HG03139 (cell line): ENCODE results near the gene KCNJ11.
"Not testable (repeated sequence)": the region's sequence is repeated elsewhere in the genome, so short reads cannot be mapped to it uniquely, and the experiment has no call there.

Experiments used
- ATAC-seq: cut with Tn5 transposase; IDR thresholded peaks from one replicate; pipeline ENCODE4 v1.9.1; 2021; ENCODE audit not compliant: unreplicated experiment

Gene KCNJ11

DNA sequence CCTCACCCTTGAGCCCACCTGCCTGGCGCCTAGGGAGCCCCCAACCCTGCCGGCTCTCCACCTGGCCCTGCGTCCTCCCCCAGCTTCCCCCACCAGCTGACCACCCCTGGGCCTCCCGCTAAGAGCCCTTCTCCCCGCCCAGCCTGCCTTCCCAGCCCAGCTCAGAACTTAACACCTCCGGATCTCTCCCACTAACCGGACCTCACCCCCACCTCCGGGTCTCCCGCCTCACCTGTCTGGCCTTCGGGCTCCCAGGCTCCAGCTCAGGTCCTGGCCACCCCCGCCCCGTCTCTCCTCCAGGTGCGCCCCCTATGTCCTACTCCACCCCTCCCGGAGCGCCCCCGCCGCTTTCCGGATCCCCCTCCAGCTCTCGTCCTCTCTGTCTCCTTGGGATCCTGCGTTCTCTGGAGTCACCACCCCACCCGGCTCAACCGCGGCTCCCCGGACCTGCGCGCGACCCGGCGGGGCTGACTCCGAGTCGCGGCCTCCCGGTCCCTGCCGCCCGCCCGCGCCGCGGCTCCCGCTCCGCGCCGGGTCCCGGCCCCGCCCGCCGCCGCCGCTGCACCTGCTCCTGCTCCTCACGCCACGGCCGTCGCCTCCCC is at the start of gene KCNJ11:
KCNJ11 (minus strand) TSS at position 51 of the 602 bp plus-strand sequence. CDS start 568 bp downstream, outside the sequence.
- peak; percentile 36 for ATAC-seq

DNA sequence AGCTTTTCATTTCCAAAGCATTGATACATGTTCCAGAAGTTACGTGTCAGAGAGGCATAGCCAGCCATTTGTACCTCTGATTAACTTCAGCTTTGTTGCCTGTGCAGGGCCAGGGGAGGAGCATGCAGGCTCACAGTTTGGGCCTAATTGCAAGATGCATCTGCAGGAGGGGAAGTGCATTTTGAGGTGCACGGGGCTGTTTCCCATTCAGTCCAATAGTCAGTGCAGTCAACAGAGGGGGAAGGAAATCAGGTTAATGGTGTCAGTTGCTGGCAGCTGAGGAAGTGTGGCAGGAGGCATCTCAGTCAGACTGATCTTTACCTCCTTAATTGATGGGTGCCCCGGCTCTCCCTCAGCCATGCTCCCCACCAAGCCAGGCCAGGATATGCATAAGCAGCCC is 48.9 kb upstream of the KCNJ11 start:
- ATAC-seq = no peak

DNA sequence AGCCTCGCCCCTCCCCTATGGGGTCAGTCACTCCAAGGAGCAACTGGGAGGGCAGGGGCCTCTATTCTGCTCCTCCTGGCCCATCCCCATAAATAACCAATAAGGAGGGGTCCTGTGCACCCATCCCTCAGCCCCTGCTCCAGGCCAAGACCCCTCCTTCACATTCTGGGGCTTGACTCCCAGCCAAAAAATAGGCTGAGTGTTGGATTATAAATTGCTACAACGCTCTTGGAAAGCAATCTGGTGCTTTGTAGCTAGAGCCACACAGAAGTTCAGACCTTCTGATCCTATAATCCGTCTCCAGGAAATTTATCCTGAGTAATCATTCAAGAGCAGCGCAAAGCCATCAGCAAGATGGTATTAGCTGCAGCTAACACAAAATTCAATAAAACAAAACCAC is 45.6 kb upstream of the KCNJ11 start:
- no peak for ATAC-seq

DNA sequence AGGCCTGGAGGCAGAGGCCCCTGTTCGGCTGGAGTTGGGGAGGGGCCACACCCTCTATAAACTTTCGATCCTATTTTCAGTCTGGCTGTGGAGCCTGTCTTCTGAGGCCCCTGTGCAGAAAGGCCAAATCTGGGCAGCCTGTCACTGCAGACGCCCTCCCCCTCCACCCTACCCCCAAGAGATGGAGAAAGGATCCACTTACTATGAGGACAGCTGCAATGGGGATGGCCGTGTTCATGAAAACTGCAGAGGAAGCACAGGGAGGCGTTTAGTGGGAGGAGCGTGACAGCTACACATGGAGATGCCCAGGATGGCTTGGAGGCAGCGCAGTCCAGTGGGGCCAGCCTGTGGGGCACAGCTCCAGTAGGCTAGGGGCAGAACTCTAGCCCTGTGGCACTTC is 43.5 kb upstream of the KCNJ11 start:
- ATAC-seq = no peak

DNA sequence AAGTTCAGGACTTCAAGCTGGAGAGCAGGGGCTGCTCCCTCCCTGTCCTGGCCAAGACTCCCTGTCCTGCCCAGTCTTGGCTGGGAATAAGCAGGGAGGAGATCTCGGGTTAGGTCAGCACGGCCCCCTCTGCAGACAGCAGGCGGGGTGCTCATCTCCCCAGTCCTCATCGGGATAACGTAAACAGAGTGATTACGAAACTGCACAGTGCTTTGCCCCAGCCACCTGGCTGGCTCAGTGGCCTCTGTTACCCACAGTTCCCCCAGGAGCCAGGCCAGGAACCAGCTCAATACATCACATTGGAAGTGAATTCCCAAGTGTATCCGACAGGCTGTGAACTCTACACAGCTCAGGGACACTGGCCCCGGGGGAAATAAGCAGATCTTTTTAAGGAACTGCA is 42.7 kb upstream of the KCNJ11 start:
- no peak for ATAC-seq

- ATAC-seq = no peak
These were observed 42.2 kb upstream of the KCNJ11 start for GRCh38 chr11:17430616-17431015.

GRCh38 chr11:17428925-17429324 is 40.5 kb upstream of the KCNJ11 start:
- ATAC-seq = no peak

- no peak for ATAC-seq
These were observed 39.8 kb upstream of the KCNJ11 start for GRCh38 chr11:17428261-17428660.

DNA sequence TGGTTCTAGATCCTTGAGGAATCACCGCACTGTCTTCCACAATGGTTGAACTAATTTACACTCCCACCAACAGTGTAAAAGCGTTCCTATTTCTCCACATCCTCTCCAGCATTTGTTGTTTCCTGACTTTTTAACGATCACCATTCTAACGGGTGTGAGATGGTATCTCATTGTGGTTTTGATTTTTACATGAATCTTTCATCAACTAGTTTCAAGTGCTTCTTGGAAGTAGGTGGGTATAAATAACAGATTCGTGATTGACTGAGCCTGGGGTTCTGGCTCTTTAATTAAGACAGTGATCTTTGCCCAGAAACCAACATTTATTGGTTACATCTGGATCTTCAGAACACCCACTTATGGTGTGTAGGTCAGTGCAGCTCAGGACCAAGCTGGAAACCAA is 37.8 kb upstream of the KCNJ11 start:
- not testable (repeated sequence) for ATAC-seq

- ATAC-seq = no peak
These were observed 35.3 kb upstream of the KCNJ11 start for GRCh38 chr11:17423533-17424310.

- ATAC-seq = no peak
These were observed 33.3 kb upstream of the KCNJ11 start for GRCh38 chr11:17421781-17422180.

DNA sequence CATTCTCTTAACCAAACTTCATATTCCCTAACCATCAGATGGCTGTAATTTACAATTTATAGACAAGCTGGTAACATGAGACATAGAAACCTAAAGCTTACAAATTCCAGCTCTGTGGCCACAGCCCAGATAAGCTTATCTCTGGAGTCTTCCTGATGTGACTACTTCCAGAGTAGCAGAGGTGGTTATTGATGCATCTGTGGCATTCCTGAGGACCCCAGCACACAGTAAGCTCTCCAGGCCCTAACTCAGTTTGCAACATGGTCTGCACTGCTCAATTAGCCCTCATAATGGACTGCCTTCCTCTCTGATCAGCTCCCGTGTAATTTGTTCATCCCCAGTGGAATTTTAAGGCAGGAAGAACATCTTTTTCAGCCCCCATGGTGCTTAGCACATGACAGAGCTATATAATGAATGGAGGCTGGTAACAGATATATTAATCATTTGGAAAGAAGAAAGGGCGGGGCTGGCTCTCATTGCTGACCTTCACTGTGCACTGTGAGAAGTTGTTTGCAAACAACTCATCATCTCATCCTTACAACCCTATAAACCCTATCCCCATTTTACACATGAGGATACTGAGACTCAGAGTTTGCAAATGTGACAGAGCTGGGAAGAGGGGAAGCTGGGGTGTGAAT is 30.1 kb upstream of the KCNJ11 start:
- no peak for ATAC-seq

DNA sequence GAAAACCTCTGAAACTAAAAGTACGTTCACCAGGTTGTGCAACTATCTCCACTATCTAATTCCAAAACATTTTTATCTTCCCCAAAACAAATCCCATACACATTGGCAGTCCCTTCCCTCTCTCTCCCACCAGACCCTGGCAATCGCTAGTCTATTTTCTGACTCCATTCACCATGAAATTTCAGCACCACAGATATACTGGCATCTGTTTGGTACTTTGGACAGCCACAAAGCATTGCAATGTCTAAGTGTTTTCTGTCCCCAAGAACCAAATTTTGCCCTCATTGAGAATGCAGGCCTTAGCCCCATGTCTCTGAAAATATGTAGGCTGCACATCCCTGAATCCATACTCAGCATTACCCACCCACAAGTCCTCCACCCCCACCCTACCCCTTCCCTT is 28.0 kb upstream of the KCNJ11 start:
- ATAC-seq = no peak

DNA sequence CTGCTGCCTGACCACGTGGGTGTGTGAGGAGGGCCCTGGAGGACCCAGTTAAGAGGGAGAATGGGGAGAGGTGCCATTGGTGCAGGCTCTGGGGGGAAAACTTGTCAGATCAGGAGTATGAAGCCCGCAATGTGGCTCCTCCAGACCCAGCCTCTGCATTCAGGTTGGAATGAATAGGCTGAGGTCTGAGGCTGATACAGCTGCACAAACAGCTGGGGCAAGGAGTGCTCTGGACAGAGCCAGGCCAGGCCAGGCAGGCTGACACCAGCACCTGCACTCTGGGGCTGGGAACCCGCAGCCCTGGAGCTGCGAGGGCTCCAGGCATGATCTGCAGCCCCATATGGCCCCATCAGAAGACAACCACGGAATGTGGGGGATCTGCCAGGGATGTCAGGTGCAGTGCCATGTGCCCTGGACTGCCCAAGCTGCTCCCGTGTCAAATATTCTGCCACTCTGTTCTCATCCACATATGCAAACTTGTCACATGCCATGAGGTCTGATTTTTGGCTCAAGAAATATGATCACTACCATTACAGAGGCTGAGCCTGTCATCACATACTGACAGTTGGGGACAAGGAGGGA is 27.2 kb upstream of the KCNJ11 start:
- ATAC-seq = no peak

DNA sequence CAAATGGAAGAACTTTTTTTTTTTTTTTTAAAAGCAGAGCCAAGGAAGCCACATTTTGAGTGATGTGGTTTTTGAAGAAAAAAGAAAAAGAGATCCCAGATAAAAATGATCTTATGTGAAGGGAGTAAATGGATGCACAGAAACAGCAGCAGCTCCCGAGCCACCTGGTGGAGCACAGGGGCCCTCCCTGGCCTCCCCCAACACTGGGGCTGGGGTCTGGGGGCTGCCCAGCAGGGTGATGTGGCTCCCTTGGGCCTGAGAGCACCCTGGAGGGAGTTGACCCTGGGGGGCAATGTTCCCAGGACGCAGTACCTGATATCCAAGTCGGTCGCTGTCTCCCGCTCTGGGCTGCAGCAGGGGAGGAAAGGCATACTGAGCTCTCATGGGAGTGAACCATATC is 26.5 kb upstream of the KCNJ11 start:
- no peak for ATAC-seq

- ATAC-seq = no peak
These were observed 25.9 kb upstream of the KCNJ11 start for GRCh38 chr11:17414317-17414737.

GRCh38 chr11:17413414-17414316 is 25.2 kb upstream of the KCNJ11 start:
- no peak for ATAC-seq

- ATAC-seq = no peak
These were observed 24.2 kb upstream of the KCNJ11 start for GRCh38 chr11:17412488-17413180.

GRCh38 chr11:17411418-17411817 is 23.0 kb upstream of the KCNJ11 start:
- no peak for ATAC-seq
